Measurements from ENCODE around the gene TBL1X.

Gene TBL1X

GRCh38 chrX:9724711-9725110 lies 259.9 kb downstream of the TBL1X start:
- TF ChIP-seq CTCF (IDR thresholded peaks at IDR 0.05; ENCODE audit: low read depth, low read length) = peak; percentile 8
- in situ Hi-C loops (cut with HindIII; ENCODE audit: low sequenced_read_pairs) = no loop called here
- no peak overlapping the region for H3K4me3 ChIP-seq (ENCODE audit: low read depth, low read length)
- DNase-seq (ENCODE audit: low read depth, low spot score) = peak; percentile 23

- DNase-seq (ENCODE audit: low read depth, low spot score) = no peak
- in situ Hi-C loops (cut with HindIII; ENCODE audit: low sequenced_read_pairs) = no loop called here
Observed at GRCh38 chrX:9728261-9728660, 263.4 kb downstream of the TBL1X start.

GRCh38 chrX:9729171-9729885 lies 264.5 kb downstream of the TBL1X start:
- DNase-seq (ENCODE audit: low read depth, low spot score) = peak; percentile 25
- no peak for TF ChIP-seq CTCF (IDR thresholded peaks at IDR 0.05; ENCODE audit: low read depth, low read length)
- H3K4me3 ChIP-seq (ENCODE audit: low read depth, low read length) = no peak overlapping the region
- in situ Hi-C loops (cut with HindIII; ENCODE audit: low sequenced_read_pairs) = no loop called here

More at GRCh38 chrX:9728261-9728660, 263.4 kb downstream of the TBL1X start:
- H3K4me3 ChIP-seq (ENCODE audit: low read depth, low read length) = no peak overlapping the region
- no peak for TF ChIP-seq CTCF (IDR thresholded peaks at IDR 0.05; ENCODE audit: low read depth, low read length)

- in situ Hi-C loops (cut with HindIII; ENCODE audit: low sequenced_read_pairs) = no loop called here
Observed at GRCh38 chrX:9730078-9730477, 265.2 kb downstream of the TBL1X start.

GRCh38 chrX:9730752-9731151 lies 265.9 kb downstream of the TBL1X start:
- no peak for DNase-seq (ENCODE audit: low read depth, low spot score)
- no peak for TF ChIP-seq CTCF (IDR thresholded peaks at IDR 0.05; ENCODE audit: low read depth, low read length)
- H3K4me3 ChIP-seq (ENCODE audit: low read depth, low read length) = no peak overlapping the region
- in situ Hi-C loops (cut with HindIII; ENCODE audit: low sequenced_read_pairs) = no loop called here

More at GRCh38 chrX:9730078-9730477, 265.2 kb downstream of the TBL1X start:
- no peak overlapping the region for H3K4me3 ChIP-seq (ENCODE audit: low read depth, low read length)
- DNase-seq (ENCODE audit: low read depth, low spot score) = no peak
- no peak for TF ChIP-seq CTCF (IDR thresholded peaks at IDR 0.05; ENCODE audit: low read depth, low read length)

- no peak overlapping the region for H3K4me3 ChIP-seq (ENCODE audit: low read depth, low read length)
- no peak for TF ChIP-seq CTCF (IDR thresholded peaks at IDR 0.05; ENCODE audit: low read depth, low read length)
- in situ Hi-C loops (cut with HindIII; ENCODE audit: low sequenced_read_pairs) = no loop called here
- DNase-seq (ENCODE audit: low read depth, low spot score) = no peak
Observed at GRCh38 chrX:9737363-9737762, 272.5 kb downstream of the TBL1X start.

All from astrocyte of the spinal cord (primary cell).